BE2C (cell line): ENCODE data around the gene MSTO1.
"Not testable (repeated sequence)": the region's sequence is repeated elsewhere in the genome, so short reads cannot be mapped to it uniquely, and the experiment has no call there.

ENCODE experiments used
- DNase-seq: peaks from one replicate; pipeline ENCODE4 v3.0.0-alpha.2; 2020
- H3K27me3 ChIP-seq: fragments of 250-450 bp; sonication (Bioruptor Pico); 2 replicates; pipeline ENCODE4 v1.5.1; 2020; ENCODE audit warnings: mild to moderate bottlenecking
- H3K36me3 ChIP-seq: fragments of 250-450 bp; sonication (Bioruptor Pico); 2 replicates; pipeline ENCODE4 v1.5.1; 2020; ENCODE audit warnings: mild to moderate bottlenecking
- H3K4me1 ChIP-seq: fragments of 250-450 bp; sonication (Bioruptor Pico); 2 replicates; pipeline ENCODE4 v1.5.1; 2020
- H3K4me3 ChIP-seq: 2 replicates; pipeline ENCODE4 v1.5.1; 2011; ENCODE audit warnings: low read depth, low read length
- H3K9me3 ChIP-seq: fragments of 250-450 bp; sonication (Bioruptor Pico); 2 replicates; pipeline ENCODE4 v1.5.1; 2020
- CTCF ChIP-seq: IDR thresholded peaks from 2 replicates; pipeline ENCODE4 v1.5.1; 2012; ENCODE audit warnings: mild to moderate bottlenecking, low read depth, low read length

The MSTO1 gene

DNA sequence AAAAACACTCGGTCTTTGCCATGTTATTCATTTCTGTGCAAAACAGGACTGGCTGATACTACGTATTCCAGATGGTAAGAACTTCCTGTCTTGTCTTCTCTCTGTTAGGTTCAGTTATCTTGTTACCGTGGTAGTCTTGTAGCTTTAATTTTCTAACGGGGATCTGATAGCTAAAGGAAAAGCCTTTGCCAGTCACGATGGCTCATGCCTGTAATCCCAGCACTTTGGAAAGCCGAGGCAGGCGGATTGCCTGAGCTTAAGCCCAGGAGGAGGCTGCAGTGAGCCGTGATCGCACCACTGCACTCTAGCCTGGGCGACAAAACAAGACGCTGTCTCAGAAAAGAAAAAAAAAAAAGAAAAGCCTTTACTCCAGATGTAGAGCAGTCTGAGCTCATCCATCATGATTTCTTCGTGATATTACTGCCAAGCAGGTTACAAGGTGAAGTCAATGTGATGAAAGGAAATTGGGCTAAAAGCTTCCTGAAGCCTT lies 11.1 kb upstream of the MSTO1 start:
- H3K4me3 ChIP-seq: peak overlapping the region; percentile 46
- H3K36me3 ChIP-seq: no peaks in the 10 kb centered on the region
- peak; percentile 54 for DNase-seq
- no peaks in the 10 kb centered on the region for H3K9me3 ChIP-seq
- H3K4me1 ChIP-seq: peaks cover 9% of the 10 kb centered on the region
- TF ChIP-seq CTCF: peak; percentile 27
- no peaks in the 10 kb centered on the region for H3K27me3 ChIP-seq

DNA sequence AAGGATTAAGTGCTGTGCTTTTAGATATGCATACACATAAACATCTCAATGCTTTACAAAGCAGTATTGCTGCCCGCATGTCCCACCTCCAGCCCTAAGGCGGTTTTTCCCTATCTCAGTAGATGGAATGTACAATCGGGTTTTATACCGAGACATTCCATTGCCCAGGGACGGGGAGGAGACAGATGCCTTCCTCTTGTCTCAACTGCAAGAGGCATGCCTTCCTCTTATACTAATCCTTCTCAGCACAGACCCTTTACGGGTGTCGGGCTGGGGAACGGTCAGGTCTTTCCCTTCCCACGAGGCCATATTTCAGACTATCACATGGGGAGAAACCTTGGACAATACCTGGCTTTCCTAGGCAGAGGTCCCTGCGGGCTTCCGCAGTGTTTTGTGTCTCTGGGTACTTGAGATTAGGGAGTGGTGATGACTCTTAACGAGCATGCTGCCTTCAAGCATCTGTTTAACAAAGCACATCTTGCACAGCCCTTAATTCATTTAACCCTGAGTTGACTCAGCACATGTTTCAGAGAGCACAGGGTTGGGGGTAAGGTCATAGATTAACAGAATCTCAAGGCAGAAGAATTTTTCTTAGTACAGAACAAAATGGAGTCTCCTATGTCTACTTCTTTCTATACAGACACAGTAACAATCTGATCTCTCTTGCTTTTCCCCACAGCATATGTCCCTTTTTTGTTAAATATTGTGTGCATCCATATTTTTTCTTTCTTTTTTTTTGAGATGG lies 10.0 kb upstream of the MSTO1 start:
- H3K36me3 ChIP-seq, H3K27me3 ChIP-seq: not testable (repeated sequence)

GRCh38 chr1:155607708-155608107 lies 2.3 kb upstream of the MSTO1 start:
- H3K4me1 ChIP-seq: no peaks in the 10 kb centered on the region; the same call in 1 of the 2 replicates

More for the DNA sequence above, 10.0 kb upstream of the MSTO1 start:
- not testable (repeated sequence) for H3K4me3 ChIP-seq, DNase-seq, H3K9me3 ChIP-seq, H3K4me1 ChIP-seq

DNA sequence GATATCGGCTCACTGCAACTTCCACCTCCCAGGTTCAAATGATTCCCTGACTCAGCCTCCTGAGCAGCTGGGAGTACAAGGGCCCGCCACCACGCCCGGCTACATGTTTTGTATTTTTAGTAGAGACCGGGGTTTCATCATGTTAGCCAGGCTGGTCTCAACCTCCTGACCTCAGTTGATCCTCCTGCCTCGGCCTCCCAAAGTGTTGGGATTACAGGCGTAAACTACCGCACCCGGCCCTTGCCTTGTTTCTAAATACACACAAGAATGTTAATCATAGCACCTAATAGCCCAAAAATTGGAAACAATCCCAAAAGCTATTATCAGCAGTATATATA lies 1.2 kb upstream of the MSTO1 start:
- Histone ChIP-seq H3K27me3 (no peaks in the 10 kb centered on the region), H3K4me1 (no peaks in the 10 kb centered on the region; the same call in 1 of the 2 replicates), H3K4me3 (no peak overlapping the region), H3K9me3 (no peaks in the 10 kb centered on the region), H3K36me3 (peaks cover 4% of the 10 kb centered on the region; the same call in 1 of the 2 replicates)
- no peak for DNase-seq
- no peak for TF ChIP-seq CTCF

More at GRCh38 chr1:155607708-155608107, 2.3 kb upstream of the MSTO1 start:
- Histone ChIP-seq H3K36me3 (peaks cover 4% of the 10 kb centered on the region; the same call in 1 of the 2 replicates), H3K27me3 (no peaks in the 10 kb centered on the region), H3K4me3 (no peak overlapping the region), H3K9me3 (no peaks in the 10 kb centered on the region)
- no peak for TF ChIP-seq CTCF
- DNase-seq: no peak

GRCh38 chr1:155610257-155610647 lies 234 bp downstream of the MSTO1 start:
- DNase-seq: not testable (repeated sequence)
- peak overlapping the region; percentile 59 for H3K4me3 ChIP-seq

GRCh38 chr1:155613226-155613625 lies 3.2 kb downstream of the MSTO1 start:
- H3K4me1 ChIP-seq, DNase-seq, H3K9me3 ChIP-seq, H3K36me3 ChIP-seq, H3K27me3 ChIP-seq, H3K4me3 ChIP-seq: not testable (repeated sequence)

More at GRCh38 chr1:155610257-155610647, 234 bp downstream of the MSTO1 start:
- not testable (repeated sequence) for H3K36me3 ChIP-seq, H3K9me3 ChIP-seq, H3K27me3 ChIP-seq, H3K4me1 ChIP-seq

DNA sequence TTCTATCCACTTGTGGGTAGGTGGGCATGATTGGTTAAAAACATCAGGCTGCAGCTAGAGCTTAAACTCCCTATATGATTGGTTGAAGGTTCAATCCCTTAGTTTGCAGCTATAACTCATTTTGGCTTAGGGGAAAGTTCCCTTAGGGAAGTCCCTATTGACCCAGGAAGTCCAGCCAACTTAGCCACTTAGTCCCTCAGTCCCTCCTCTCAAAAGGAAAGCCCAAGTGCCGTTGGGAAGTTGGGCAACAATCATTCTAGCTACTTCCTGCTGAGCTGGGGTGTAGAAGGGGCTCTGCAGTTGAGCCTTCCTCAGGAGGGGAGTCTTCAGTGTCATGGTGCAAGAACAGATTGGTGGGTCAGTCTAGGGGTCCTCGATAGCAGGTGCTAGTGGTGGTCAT lies 12.2 kb downstream of the MSTO1 start:
- H3K36me3 ChIP-seq: no peaks in the 10 kb centered on the region
- H3K27me3 ChIP-seq: no peaks in the 10 kb centered on the region
- H3K9me3 ChIP-seq: no peaks in the 10 kb centered on the region; the same call in 1 of the 2 replicates
- no peak for DNase-seq
- no peak overlapping the region for H3K4me3 ChIP-seq
- H3K4me1 ChIP-seq: no peaks in the 10 kb centered on the region
- no peak for TF ChIP-seq CTCF
